Stimulated activated CD4-positive, alpha-beta T cell treated with anti-CD3 and anti-CD28 coated beads, Interleukin-4, amount 100 ng/mL, for 4 hours (primary cell): ENCODE results near the gene KLC4.

ENCODE experiments used
- DNase-seq, 2 experiments: peaks; one replicate each; pipeline ENCODE4 v3.0.0-alpha.2; 2020

KLC4 gene

GRCh38 chr6:43059168-43060033, at the start of gene KLC4, which contains the start of gene MRPL2:
Gene KLC4 (plus strand): TSS chr6:43059631. CDS start chr6:43061336, 1,705 bp downstream.
Gene MRPL2 (minus strand): TSS chr6:43059434. CDS start chr6:43059381, 53 bp downstream.
- DNase-seq = peak; percentile 94 to 98

- DNase-seq = no peak
These were observed 48.2 kb upstream of the KLC4 start for GRCh38 chr6:43011207-43011606.

GRCh38 chr6:43012364-43012763, 47.1 kb upstream of the KLC4 start:
- no peak for DNase-seq

GRCh38 chr6:43013097-43013842, 46.2 kb upstream of the KLC4 start:
- no peak for DNase-seq

GRCh38 chr6:43013843-43014433, 45.5 kb upstream of the KLC4 start, which contains the start of the genes KLHDC3 and MEA1:
Gene KLHDC3 (plus strand): TSS chr6:43014249. CDS start chr6:43017193, 2,944 bp downstream.
Gene MEA1 (minus strand): TSS chr6:43013946. CDS start chr6:43013813, 133 bp downstream.
- DNase-seq = peak; percentile 96 to 99

GRCh38 chr6:43014434-43014909, 45.0 kb upstream of the KLC4 start:
- DNase-seq = no peak

- no peak for DNase-seq
These were observed 43.1 kb upstream of the KLC4 start for GRCh38 chr6:43016176-43016942.

- DNase-seq = no peak
These were observed 42.5 kb upstream of the KLC4 start for GRCh38 chr6:43016943-43017334.

GRCh38 chr6:43019152-43019551, 40.3 kb upstream of the KLC4 start:
- no peak for DNase-seq

- DNase-seq = no peak
These were observed 39.3 kb upstream of the KLC4 start for GRCh38 chr6:43020052-43020705.

- DNase-seq = no peak
These were observed 38.6 kb upstream of the KLC4 start for GRCh38 chr6:43020847-43021246.

GRCh38 chr6:43021270-43022047, 38.0 kb upstream of the KLC4 start, which contains the start of gene RRP36:
Gene RRP36 (plus strand): TSS chr6:43021623. CDS start chr6:43021655, 32 bp downstream.
- peak; percentile 71 to 75 for DNase-seq

GRCh38 chr6:43024436-43024835, 35.0 kb upstream of the KLC4 start:
- DNase-seq = no peak

- DNase-seq = no peak
These were observed 33.1 kb upstream of the KLC4 start for GRCh38 chr6:43026365-43026764.

- DNase-seq = no peak
These were observed 30.3 kb upstream of the KLC4 start for GRCh38 chr6:43029120-43029519.

GRCh38 chr6:43032326-43032725, 27.1 kb upstream of the KLC4 start:
- no peak for DNase-seq

GRCh38 chr6:43033496-43034189, 25.8 kb upstream of the KLC4 start:
- DNase-seq = no peak

GRCh38 chr6:43034190-43034525, 25.3 kb upstream of the KLC4 start:
- DNase-seq = no peak

GRCh38 chr6:43035495-43036194, 23.8 kb upstream of the KLC4 start:
- no peak for DNase-seq

GRCh38 chr6:43036712-43037111, 22.7 kb upstream of the KLC4 start:
- DNase-seq = no peak
